GM18909 (cell line): ENCODE data around the gene SP7.
"Not testable (repeated sequence)": the region's sequence is repeated elsewhere in the genome, so short reads cannot be mapped to it uniquely, and the experiment has no call there.

Experiments
- ATAC-seq: cut with Tn5 transposase; IDR thresholded peaks from one replicate; pipeline ENCODE4 v1.9.1; 2021; ENCODE audit warnings: mild to moderate bottlenecking; ENCODE audit not compliant: unreplicated experiment, poor library complexity

Gene SP7

GRCh38 chr12:53347905-53348304, 11.8 kb upstream of the SP7 start:
- no peak for ATAC-seq

GRCh38 chr12:53346491-53346890, 10.3 kb upstream of the SP7 start:
- ATAC-seq = no peak

GRCh38 chr12:53345486-53346188, 9.5 kb upstream of the SP7 start:
- no peak for ATAC-seq

GRCh38 chr12:53344824-53345485, 8.8 kb upstream of the SP7 start:
- peak; percentile 59 for ATAC-seq

GRCh38 chr12:53344487-53344823, 8.3 kb upstream of the SP7 start:
- peak; percentile 23 for ATAC-seq

- ATAC-seq = no peak
Observed at GRCh38 chr12:53343969-53344368, 7.8 kb upstream of the SP7 start.

GRCh38 chr12:53343449-53343848, 7.3 kb upstream of the SP7 start:
- no peak for ATAC-seq

- no peak for ATAC-seq
Observed at GRCh38 chr12:53340398-53340797, 4.2 kb upstream of the SP7 start.

GRCh38 chr12:53338916-53339315, 2.8 kb upstream of the SP7 start:
- no peak for ATAC-seq

- ATAC-seq = no peak
Observed at GRCh38 chr12:53338017-53338416, 1.9 kb upstream of the SP7 start.

GRCh38 chr12:53334822-53335221, 1.3 kb downstream of the SP7 start:
- no peak for ATAC-seq

GRCh38 chr12:53333845-53334244, 2.3 kb downstream of the SP7 start:
- ATAC-seq = no peak

- ATAC-seq = no peak
Observed at GRCh38 chr12:53333289-53333688, 2.9 kb downstream of the SP7 start.

GRCh38 chr12:53332744-53333143, 3.4 kb downstream of the SP7 start:
- no peak for ATAC-seq

- ATAC-seq = not testable (repeated sequence)
Observed at GRCh38 chr12:53332339-53332738, 3.8 kb downstream of the SP7 start.

GRCh38 chr12:53330671-53331070, 5.5 kb downstream of the SP7 start:
- ATAC-seq = no peak

GRCh38 chr12:53328043-53328435, 8.1 kb downstream of the SP7 start:
- ATAC-seq = no peak

- no peak for ATAC-seq
Observed at GRCh38 chr12:53327435-53328042, 8.6 kb downstream of the SP7 start.

GRCh38 chr12:53326460-53327185, 9.5 kb downstream of the SP7 start:
- no peak for ATAC-seq

- no peak for ATAC-seq
Observed at GRCh38 chr12:53325511-53326061, 10.6 kb downstream of the SP7 start.
